ENCODE data around the gene TMEM86B.

- no peak for TF ChIP-seq CTCF (IDR thresholded peaks at IDR 0.05; ENCODE audit: extremely low read depth in 1 of 2, insufficient read depth in 1 of 2, low read depth in 1 of 2, low read length in 2 of 2)
- TF ChIP-seq MYC (IDR thresholded peaks at IDR 0.05; ENCODE audit: low read depth, low read length), result no peak
- TF ChIP-seq EZH2 (IDR thresholded peaks at IDR 0.05; ENCODE audit: borderline replicate concordance, low read depth, low read length, severe bottlenecking), result no peak
- TF ChIP-seq POLR2AphosphoS5 (IDR thresholded peaks at IDR 0.05; ENCODE audit: insufficient read depth, low read depth, low read length), result no peak
- no peak for TF ChIP-seq POLR2A (IDR thresholded peaks at IDR 0.05; ENCODE audit: low read depth, low read length)
- TF ChIP-seq GATA2 (IDR thresholded peaks at IDR 0.05; ENCODE audit: insufficient read depth, insufficient read length, low read depth, low read length), result no peak
Observed at GRCh38 chr19:55224038-55224665, 4.4 kb downstream of the TMEM86B start.
